Peyer's patch (tissue), 4 donors: ENCODE measurements around the gene CEP78.

ENCODE experiments used
- POLR2A ChIP-seq, 2 donors: fragments of 450-650 bp; IDR thresholded peaks; one replicate each; pipeline ENCODE4 v1.5.1; 2017; ENCODE audit warnings: antibody characterized with exemption in 2 of 2, mild to moderate bottlenecking in 2 of 2, moderate library complexity in 2 of 2
- TF ChIP-seq, protein P1 (sequence below), 6 experiments: fragments of 450-650 bp in 4 of 6; fragments of 200-600 bp in 2 of 6; sonication (generic) in 1 of 6; IDR thresholded peaks; one replicate each; pipeline ENCODE4 v1.5.1; 2017 to 2019; ENCODE audit warnings: antibody characterized with exemption in 6 of 6, mild to moderate bottlenecking in 3 of 6, moderate library complexity in 1 of 6

DNA sequence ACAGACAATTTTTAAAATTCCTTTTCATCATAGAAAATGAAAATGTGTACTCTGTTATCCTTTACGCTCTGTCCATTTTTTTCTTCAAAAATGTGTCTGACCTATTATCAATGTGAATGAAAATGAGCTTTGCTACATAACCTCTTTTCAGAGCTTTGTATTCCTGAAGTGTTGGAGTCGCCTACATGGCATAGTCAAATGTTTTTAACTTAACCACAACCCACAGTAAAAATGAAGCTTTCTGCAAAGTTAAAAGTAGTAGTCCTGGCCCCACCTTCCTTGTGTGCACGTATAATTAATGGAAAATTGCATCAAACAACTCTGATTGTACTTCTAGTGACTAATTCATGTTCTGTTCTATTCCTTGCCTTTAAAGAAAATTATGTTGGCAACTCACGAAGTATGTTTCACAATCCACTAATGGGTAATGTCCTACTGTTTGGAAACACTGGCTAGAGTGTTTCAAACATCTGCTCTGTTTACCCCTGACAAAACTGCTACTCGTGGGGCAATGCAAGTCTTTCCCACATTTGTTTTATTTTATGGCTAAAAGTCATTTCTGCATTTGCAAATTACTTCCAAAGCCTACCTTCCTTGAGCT lies 42.4 kb downstream of the CEP78 start:
- TF ChIP-seq, protein P1, sequence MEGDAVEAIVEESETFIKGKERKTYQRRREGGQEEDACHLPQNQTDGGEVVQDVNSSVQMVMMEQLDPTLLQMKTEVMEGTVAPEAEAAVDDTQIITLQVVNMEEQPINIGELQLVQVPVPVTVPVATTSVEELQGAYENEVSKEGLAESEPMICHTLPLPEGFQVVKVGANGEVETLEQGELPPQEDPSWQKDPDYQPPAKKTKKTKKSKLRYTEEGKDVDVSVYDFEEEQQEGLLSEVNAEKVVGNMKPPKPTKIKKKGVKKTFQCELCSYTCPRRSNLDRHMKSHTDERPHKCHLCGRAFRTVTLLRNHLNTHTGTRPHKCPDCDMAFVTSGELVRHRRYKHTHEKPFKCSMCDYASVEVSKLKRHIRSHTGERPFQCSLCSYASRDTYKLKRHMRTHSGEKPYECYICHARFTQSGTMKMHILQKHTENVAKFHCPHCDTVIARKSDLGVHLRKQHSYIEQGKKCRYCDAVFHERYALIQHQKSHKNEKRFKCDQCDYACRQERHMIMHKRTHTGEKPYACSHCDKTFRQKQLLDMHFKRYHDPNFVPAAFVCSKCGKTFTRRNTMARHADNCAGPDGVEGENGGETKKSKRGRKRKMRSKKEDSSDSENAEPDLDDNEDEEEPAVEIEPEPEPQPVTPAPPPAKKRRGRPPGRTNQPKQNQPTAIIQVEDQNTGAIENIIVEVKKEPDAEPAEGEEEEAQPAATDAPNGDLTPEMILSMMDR (IDR thresholded peaks at IDR 0.05), result no peak
- no peak for TF ChIP-seq POLR2A (IDR thresholded peaks at IDR 0.05)
